DND-41 (cell line): ENCODE measurements around the gene NLRP6.

Source experiments
- ATAC-seq: fragments of 200-7000 bp; cut with Tn5 transposase; 3 replicates; pipeline ENCODE4 v1.9.1; 2021; ENCODE audit warnings: low read depth; ENCODE audit not compliant: insufficient read depth
- DNase-seq: peaks from one replicate; pipeline ENCODE4 v3.0.0-alpha.2; 2020
- H2AFZ ChIP-seq: 2 replicates; pipeline ENCODE4 v1.6.0; 2012; ENCODE audit warnings: low read depth, low read length
- H3K27ac ChIP-seq: 2 replicates; pipeline ENCODE4 v1.5.1; 2012; ENCODE audit warnings: low read length, inconsistent platforms
- H3K27me3 ChIP-seq: fragments of 200-600 bp; sonication (generic); 2 replicates; pipeline ENCODE4 v1.6.0; 2012; ENCODE audit warnings: low read length, mild to moderate bottlenecking, inconsistent platforms; ENCODE audit not compliant: insufficient read depth, poor library complexity
- H3K36me3 ChIP-seq: 2 replicates; pipeline ENCODE4 v1.5.1; 2012; ENCODE audit warnings: low read length, inconsistent platforms; ENCODE audit not compliant: insufficient read depth
- H3K4me1 ChIP-seq: 2 replicates; pipeline ENCODE4 v1.5.1; 2012; ENCODE audit warnings: mild to moderate bottlenecking, low read length; ENCODE audit not compliant: insufficient read depth
- H3K4me2 ChIP-seq: 2 replicates; pipeline ENCODE4 v1.6.0; 2012; ENCODE audit warnings: mild to moderate bottlenecking, moderate library complexity, low read length, inconsistent platforms; ENCODE audit not compliant: insufficient read depth
- H3K4me3 ChIP-seq, 2 experiments: fragments of 200-600 bp in 1 of 2; shearing (Covaris generic) in 1 of 2; 2 replicates each; pipeline ENCODE4 v1.5.1; 2012 to 2016; ENCODE audit warnings: inconsistent platforms in 2 of 2, low read length in 2 of 2, mild to moderate bottlenecking in 2 of 2, low read depth in 1 of 2, moderate library complexity in 1 of 2
- H3K79me2 ChIP-seq: 2 replicates; pipeline ENCODE4 v1.6.0; 2012; ENCODE audit warnings: low read length, inconsistent platforms; ENCODE audit not compliant: insufficient read depth
- H3K9ac ChIP-seq: 2 replicates; pipeline ENCODE4 v1.6.0; 2012; ENCODE audit warnings: low read depth, mild to moderate bottlenecking, inconsistent platforms, low read length, moderate library complexity
- H3K9me3 ChIP-seq: 2 replicates; pipeline ENCODE4 v1.5.1; 2012; ENCODE audit warnings: low read length, moderate library complexity, mild to moderate bottlenecking, inconsistent platforms; ENCODE audit not compliant: insufficient read depth, severe bottlenecking
- H4K20me1 ChIP-seq: 2 replicates; pipeline ENCODE4 v1.6.0; 2012; ENCODE audit warnings: low read length; ENCODE audit not compliant: insufficient read depth
- CTCF ChIP-seq: IDR thresholded peaks from 2 replicates; pipeline ENCODE4 v1.5.1; 2012; ENCODE audit warnings: borderline replicate concordance, low read length, moderate library complexity, mild to moderate bottlenecking; ENCODE audit not compliant: poor library complexity, severe bottlenecking; ENCODE audit errors: extremely low read depth
- EZH2 ChIP-seq: IDR thresholded peaks from 3 replicates; pipeline ENCODE4 v1.6.1; 2012; ENCODE audit warnings: borderline replicate concordance, low read depth, mild to moderate bottlenecking, moderate library complexity, low read length, inconsistent platforms; ENCODE audit not compliant: severe bottlenecking

NLRP6 gene

GRCh38 chr11:292211-293121 is 14.3 kb downstream of the NLRP6 start:
- no peaks in the 10 kb centered on the region for H3K9me3 ChIP-seq
- ATAC-seq (no peak), DNase-seq (no peak)
- H3K27me3 ChIP-seq: peaks cover 9% of the 10 kb centered on the region
- H3K79me2 ChIP-seq: peaks cover 5% of the 10 kb centered on the region; the same call in 1 of the 2 replicates
- no peak overlapping the region for H3K9ac ChIP-seq
- no peak overlapping the region for H3K4me2 ChIP-seq
- peaks cover 32% of the 10 kb centered on the region for H3K36me3 ChIP-seq
- peaks cover 10% of the 10 kb centered on the region for H4K20me1 ChIP-seq
- H3K4me1 ChIP-seq: peaks cover 38% of the 10 kb centered on the region
- no peak for TF ChIP-seq CTCF
- no peak for TF ChIP-seq EZH2
- H3K27ac ChIP-seq: no peak overlapping the region
- no peak overlapping the region for H3K4me3 ChIP-seq
- H2AFZ ChIP-seq: no peak overlapping the region

- H3K9ac ChIP-seq: no peak overlapping the region
Observed at GRCh38 chr11:293271-293851, 15.2 kb downstream of the NLRP6 start.

GRCh38 chr11:293852-294661 is 15.8 kb downstream of the NLRP6 start:
- no peak for TF ChIP-seq CTCF
- no peak for ATAC-seq
- Histone ChIP-seq H3K4me1 (peaks cover 28% of the 10 kb centered on the region), H3K9ac (no peak overlapping the region), H4K20me1 (peaks cover 10% of the 10 kb centered on the region), H3K27me3 (no peaks in the 10 kb centered on the region), H3K27ac (no peak overlapping the region), H3K4me3 (no peak overlapping the region), H2AFZ (no peak overlapping the region), H3K4me2 (no peak overlapping the region), H3K9me3 (no peaks in the 10 kb centered on the region), H3K36me3 (peaks cover 32% of the 10 kb centered on the region), H3K79me2 (no peaks in the 10 kb centered on the region)
- no peak for DNase-seq

More at GRCh38 chr11:293271-293851, 15.2 kb downstream of the NLRP6 start:
- no peak overlapping the region for H2AFZ ChIP-seq
- H3K4me2 ChIP-seq: no peak overlapping the region
- TF ChIP-seq EZH2 (no peak), CTCF (no peak)
- ATAC-seq: no peak
- H3K36me3 ChIP-seq: peaks cover 32% of the 10 kb centered on the region
- peaks cover 1% of the 10 kb centered on the region; the same call in 1 of the 2 replicates for H3K79me2 ChIP-seq
- H3K27me3 ChIP-seq: peaks cover 2% of the 10 kb centered on the region
- H3K27ac ChIP-seq: no peak overlapping the region
- no peak overlapping the region for H3K4me3 ChIP-seq
- peaks cover 10% of the 10 kb centered on the region for H4K20me1 ChIP-seq
- peaks cover 29% of the 10 kb centered on the region for H3K4me1 ChIP-seq
- no peak for DNase-seq
- H3K9me3 ChIP-seq: no peaks in the 10 kb centered on the region
